SU-DHL-6 (cell line): ENCODE data around the gene EFHD1.

Experiments
- EZH2phosphoT487 ChIP-seq: fragments of 200-600 bp; sonication (generic), shearing (Covaris generic); conservative IDR thresholded peaks from 2 replicates; pipeline ENCODE4 v1.6.1; 2018; ENCODE audit warnings: mild to moderate bottlenecking, antibody characterized with exemption, low read length, moderate library complexity, mixed read lengths
- TF ChIP-seq, protein P1 (sequence below): fragments of 200-600 bp; sonication (generic); IDR thresholded peaks from one replicate; pipeline ENCODE4 v1.5.1; 2017; ENCODE audit warnings: antibody characterized with exemption, mild to moderate bottlenecking, low read length, moderate library complexity; ENCODE audit not compliant: insufficient read depth, poor library complexity, severe bottlenecking

DNA sequence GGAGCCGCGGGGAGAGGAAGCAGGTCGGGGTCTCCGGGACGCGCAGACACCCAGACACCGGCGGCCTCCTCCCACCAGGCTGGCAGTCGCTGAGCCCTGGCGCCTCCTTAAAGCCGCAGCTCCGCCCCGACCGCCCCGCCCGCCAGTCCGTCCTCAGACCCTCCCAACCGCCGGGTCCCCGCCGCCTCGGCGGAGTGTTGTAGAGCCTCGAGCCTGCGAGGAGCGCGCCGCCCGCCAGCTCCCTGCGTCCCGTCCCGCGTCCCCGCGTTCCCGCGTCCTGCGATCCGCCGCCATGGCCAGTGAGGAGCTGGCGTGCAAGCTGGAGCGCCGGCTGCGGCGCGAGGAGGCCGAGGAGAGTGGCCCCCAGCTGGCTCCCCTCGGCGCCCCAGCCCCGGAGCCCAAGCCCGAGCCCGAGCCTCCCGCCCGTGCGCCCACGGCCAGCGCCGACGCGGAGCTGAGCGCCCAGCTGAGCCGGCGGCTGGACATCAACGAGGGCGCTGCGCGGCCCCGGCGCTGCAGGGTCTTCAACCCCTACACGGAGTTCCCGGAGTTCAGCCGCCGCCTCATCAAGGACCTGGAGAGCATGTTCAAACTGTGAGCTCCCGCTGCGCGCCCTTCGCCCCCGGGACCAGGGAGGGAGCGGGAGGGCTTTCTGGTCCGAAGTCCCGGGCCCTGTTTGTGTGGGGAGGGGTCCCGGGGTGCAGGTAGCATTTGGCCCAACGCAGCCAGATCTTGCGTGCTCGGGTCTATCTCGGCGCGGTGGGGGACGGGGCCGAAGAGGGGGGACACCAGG, at the start of gene EFHD1:
- TF ChIP-seq, protein P1, sequence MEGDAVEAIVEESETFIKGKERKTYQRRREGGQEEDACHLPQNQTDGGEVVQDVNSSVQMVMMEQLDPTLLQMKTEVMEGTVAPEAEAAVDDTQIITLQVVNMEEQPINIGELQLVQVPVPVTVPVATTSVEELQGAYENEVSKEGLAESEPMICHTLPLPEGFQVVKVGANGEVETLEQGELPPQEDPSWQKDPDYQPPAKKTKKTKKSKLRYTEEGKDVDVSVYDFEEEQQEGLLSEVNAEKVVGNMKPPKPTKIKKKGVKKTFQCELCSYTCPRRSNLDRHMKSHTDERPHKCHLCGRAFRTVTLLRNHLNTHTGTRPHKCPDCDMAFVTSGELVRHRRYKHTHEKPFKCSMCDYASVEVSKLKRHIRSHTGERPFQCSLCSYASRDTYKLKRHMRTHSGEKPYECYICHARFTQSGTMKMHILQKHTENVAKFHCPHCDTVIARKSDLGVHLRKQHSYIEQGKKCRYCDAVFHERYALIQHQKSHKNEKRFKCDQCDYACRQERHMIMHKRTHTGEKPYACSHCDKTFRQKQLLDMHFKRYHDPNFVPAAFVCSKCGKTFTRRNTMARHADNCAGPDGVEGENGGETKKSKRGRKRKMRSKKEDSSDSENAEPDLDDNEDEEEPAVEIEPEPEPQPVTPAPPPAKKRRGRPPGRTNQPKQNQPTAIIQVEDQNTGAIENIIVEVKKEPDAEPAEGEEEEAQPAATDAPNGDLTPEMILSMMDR: no peak
- TF ChIP-seq EZH2phosphoT487: no peak
